SK-N-SH (cell line): ENCODE results near the gene ZNF816. TPM values are rescaled to one million over a fixed set of nuclear protein-coding genes. Genes with fewer than 3 reads are reported as not detected.
"Not testable (repeated sequence)": the region's sequence is repeated elsewhere in the genome, so short reads cannot be mapped to it uniquely, and the experiment has no call there.

Experiments
- CTCF ChIA-PET: fragments of 300-600, 350-600 bp; formaldehyde crosslinking; extraction: SDS; loops from one replicate; lab custom pipeline; 2021; lab: Yijun Ruan, JAX
- POLR2A ChIA-PET: fragments of 350-600 bp; sonication (Branson Sonifier 250); formaldehyde crosslinking; extraction: SDS; loops from one replicate; lab custom pipeline; 2020; ENCODE audit warnings: antibody characterized with exemption, inconsistent platforms; lab: Yijun Ruan, JAX
- DNase-seq: peaks from one replicate; pipeline ENCODE4 v3.0.0; 2012
- H2AFZ ChIP-seq: fragments of 200-600 bp; sonication (generic); 2 replicates; pipeline ENCODE4 v1.8.1; 2016; ENCODE audit warnings: antibody characterized with exemption, mild to moderate bottlenecking, low read depth
- H3F3A ChIP-seq: fragments of 200-600 bp; sonication (generic); replicated peaks from 2 replicates; pipeline ENCODE3; 2016; ENCODE audit warnings: antibody characterized with exemption, mild to moderate bottlenecking; ENCODE audit not compliant: insufficient read depth
- H3K27ac ChIP-seq, 2 experiments: fragments of 200-500 bp in 1 of 2; fragments of 200-600 bp in 1 of 2; sonication (Bioruptor generic) in 1 of 2; sonication (generic), shearing (Covaris generic) in 1 of 2; 2 replicates each; pipeline versions ENCODE4 v1.5.1 to v1.6.1; 2014 to 2016; ENCODE audit warnings: low read depth in 2 of 2, inconsistent platforms in 1 of 2, low read length in 1 of 2, mild to moderate bottlenecking in 1 of 2, mixed read lengths in 1 of 2
- H3K27me3 ChIP-seq: fragments of 200-600 bp; sonication (generic), shearing (Covaris generic); 2 replicates; pipeline ENCODE4 v1.6.1; 2016; ENCODE audit warnings: mixed run types; ENCODE audit not compliant: insufficient read depth
- H3K36me3 ChIP-seq, 2 experiments: fragments of 200-500 bp in 1 of 2; fragments of 200-600 bp in 1 of 2; sonication (Bioruptor generic) in 1 of 2; sonication (generic) in 1 of 2; replicated peaks in 1 of 2; 2 replicates each; pipeline versions ENCODE3 to v1.5.1; 2014 to 2016; ENCODE audit warnings: low read length in 1 of 2, mild to moderate bottlenecking in 1 of 2; ENCODE audit not compliant: insufficient read depth in 2 of 2, control insufficient read depth in 1 of 2
- H3K4me1 ChIP-seq, 2 experiments: fragments of 200-500 bp in 1 of 2; fragments of 200-600 bp in 1 of 2; sonication (Bioruptor generic) in 1 of 2; sonication (generic), shearing (Covaris generic) in 1 of 2; 2 replicates each; pipeline versions ENCODE4 v1.5.1 to v1.6.1; 2014 to 2016; ENCODE audit warnings: low read depth in 1 of 2, low read length in 1 of 2, mixed run types in 1 of 2; ENCODE audit not compliant: insufficient read depth in 2 of 2, control insufficient read depth in 1 of 2
- H3K4me2 ChIP-seq: fragments of 200-600 bp; sonication (generic), shearing (Covaris generic); 2 replicates; pipeline ENCODE4 v1.6.1; 2017; ENCODE audit warnings: mixed run types
- H3K4me3 ChIP-seq, 2 experiments: fragments of 200-500 bp in 1 of 2; fragments of 200-600 bp in 1 of 2; sonication (Bioruptor generic) in 1 of 2; sonication (generic), shearing (Covaris generic) in 1 of 2; 2 replicates each; pipeline versions ENCODE4 v1.5.1 to v1.8.1; 2014 to 2016; ENCODE audit warnings: low read depth in 2 of 2, inconsistent platforms in 1 of 2, low read length in 1 of 2, mild to moderate bottlenecking in 1 of 2, mixed read lengths in 1 of 2, moderate library complexity in 1 of 2
- H3K79me2 ChIP-seq: fragments of 200-600 bp; sonication (generic); 2 replicates; pipeline ENCODE4 v1.8.1; 2017; ENCODE audit warnings: mild to moderate bottlenecking; ENCODE audit not compliant: insufficient read depth
- H3K9ac ChIP-seq: fragments of 200-600 bp; sonication (generic); 2 replicates; pipeline ENCODE4 v1.6.1; 2017; ENCODE audit warnings: mixed run types
- H3K9me2 ChIP-seq: fragments of 200-600 bp; sonication (generic); 2 replicates; pipeline ENCODE4 v1.6.1; 2017; ENCODE audit warnings: mixed run types
- H3K9me3 ChIP-seq: fragments of 200-600 bp; sonication (generic); 2 replicates; pipeline ENCODE4 v1.6.1; 2017; ENCODE audit warnings: mixed run types, mild to moderate bottlenecking, moderate library complexity
- H4K20me1 ChIP-seq: fragments of 200-600 bp; sonication (generic); 2 replicates; pipeline ENCODE4 v1.6.1; 2017; ENCODE audit warnings: mild to moderate bottlenecking, mixed run types; ENCODE audit not compliant: insufficient read depth
- CHD2 ChIP-seq: fragments of 150-350 bp; IDR thresholded peaks from 2 replicates; pipeline ENCODE4 v1.6.1; 2018; ENCODE audit warnings: low read length; ENCODE audit not compliant: partially characterized antibody
- ELF1 ChIP-seq: IDR thresholded peaks from 2 replicates; pipeline ENCODE4 v1.4.0; 2012
- EP300 ChIP-seq, 2 experiments: IDR thresholded peaks; 2 replicates each; pipeline versions ENCODE4 v1.4.0 to v1.6.1; 2012; ENCODE audit warnings: borderline replicate concordance in 1 of 2, low read depth in 1 of 2, low read length in 1 of 2
- EZH2phosphoT487 ChIP-seq: fragments of 200-600 bp; sonication (generic); IDR thresholded peaks from 2 replicates; pipeline ENCODE4 v1.6.1; 2017; ENCODE audit warnings: low read depth, mixed run types, mild to moderate bottlenecking, antibody characterized with exemption, moderate library complexity, borderline replicate concordance
- GATA2 ChIP-seq: sonication (generic); formaldehyde crosslinking; IDR thresholded peaks from 2 replicates; pipeline ENCODE4 v1.5.0; 2020; ENCODE audit warnings: mild to moderate bottlenecking, missing genetic modification reagents
- MEF2A ChIP-seq: IDR thresholded peaks from 2 replicates; pipeline ENCODE4 v1.4.0; 2012; ENCODE audit warnings: low read depth, borderline replicate concordance
- MXI1 ChIP-seq: IDR thresholded peaks from 2 replicates; pipeline ENCODE4 v1.6.1; 2012; ENCODE audit warnings: mild to moderate bottlenecking, low read depth, low read length, improper control_type of control experiment
- NFIC ChIP-seq: IDR thresholded peaks from 2 replicates; pipeline ENCODE4 v1.4.0; 2012; ENCODE audit warnings: borderline replicate concordance
- RCOR1 ChIP-seq: fragments of 150-350 bp; IDR thresholded peaks from 2 replicates; pipeline ENCODE4 v1.6.1; 2017; ENCODE audit warnings: antibody characterized with exemption, low read length
- REST ChIP-seq: IDR thresholded peaks from 2 replicates; pipeline ENCODE4 v1.6.1; 2012; ENCODE audit warnings: mild to moderate bottlenecking, low read depth, low read length, moderate library complexity
- SIN3A ChIP-seq: IDR thresholded peaks from 2 replicates; pipeline ENCODE4 v1.6.1; 2012; ENCODE audit warnings: low read depth, mild to moderate bottlenecking, low read length, moderate library complexity, borderline replicate concordance
- TAF1 ChIP-seq: IDR thresholded peaks from 2 replicates; pipeline ENCODE4 v1.6.1; 2012; ENCODE audit warnings: low read depth, mild to moderate bottlenecking, low read length, moderate library complexity, borderline replicate concordance
- TCF12 ChIP-seq: IDR thresholded peaks from 2 replicates; pipeline ENCODE4 v1.4.0; 2012
- WGBS: methylation state at CpG from one replicate; pipeline ENCODE4 v1.1.6; 2017; ENCODE audit warnings: low lambda C conversion rate; 5-methylcytosine and 5-hydroxymethylcytosine counted together
- polyA plus RNA-seq, 3 experiments: library from polyadenylated mRNA; depleted of rRNA; stranded (reverse); fragments of >200 nt; gene quantifications; 2 replicates each; pipeline ENCODE4 v1.2.3, GENCODE V29; 2012

ZNF816 gene
- polyA plus RNA-seq, 1 of the 3 experiments (the other 2 are of a cell fraction), result 1.8 TPM

- POLR2A ChIA-PET, result no interaction called here
- no peak overlapping the region for H3K27ac ChIP-seq
- H3K9me3 ChIP-seq, result no peaks in the 10 kb centered on the region
- H4K20me1 ChIP-seq, result no peaks in the 10 kb centered on the region
- CTCF ChIA-PET, result no interaction called here
- no peaks in the 10 kb centered on the region for H3F3A ChIP-seq
- H2AFZ ChIP-seq, result no peak overlapping the region
- WGBS, result 80% methylated on average over 5 of the region's 5 CpGs
- no peaks in the 10 kb centered on the region for H3K9me2 ChIP-seq
- H3K9ac ChIP-seq, result no peak overlapping the region
- TF ChIP-seq TAF1 (no peak), EP300 (IDR thresholded peaks at IDR 0.05; ENCODE audit: borderline replicate concordance in 1 of 2, low read depth in 1 of 2, low read length in 1 of 2) (no peak), TCF12 (no peak)
- DNase-seq, result no peak
- no peak overlapping the region for H3K4me3 ChIP-seq
- H3K4me2 ChIP-seq, result no peak overlapping the region
- H3K36me3 ChIP-seq, result peaks cover 0 to 13% of the 10 kb centered on the region in 2 experiments
- H3K4me1 ChIP-seq, result no peaks in the 10 kb centered on the region; a peak in 1 of 4 replicates
- no peaks in the 10 kb centered on the region for H3K27me3 ChIP-seq
- H3K79me2 ChIP-seq, result no peaks in the 10 kb centered on the region; the same call in 1 of the 2 replicates
Observed at GRCh38 chr19:52917531-52917930, 45.1 kb downstream of the ZNF816 start.

- H3K4me3 ChIP-seq, result no peak overlapping the region
- H3F3A ChIP-seq, result no peaks in the 10 kb centered on the region
- POLR2A ChIA-PET, result no interaction called here
- H3K27me3 ChIP-seq, result no peaks in the 10 kb centered on the region
- DNase-seq, result no peak
- no peak overlapping the region for H3K4me2 ChIP-seq
- H2AFZ ChIP-seq, result no peak overlapping the region
- no peaks in the 10 kb centered on the region for H4K20me1 ChIP-seq
- TF ChIP-seq GATA2, result no peak
- TF ChIP-seq SIN3A, result no peak
- TF ChIP-seq CHD2, result no peak
- no peak for TF ChIP-seq EZH2phosphoT487
- no peak for TF ChIP-seq MXI1
- TF ChIP-seq MEF2A, result no peak
- TF ChIP-seq TCF12, result no peak
- no peak for TF ChIP-seq RCOR1
- no peak for TF ChIP-seq REST
- no peak for TF ChIP-seq ELF1
- no peak for TF ChIP-seq NFIC
- TF ChIP-seq, all 33 proteins: peak for 0
- no peaks in the 10 kb centered on the region for H3K9me2 ChIP-seq
- H3K4me1 ChIP-seq, result no peaks in the 10 kb centered on the region
- peaks cover 9 to 27% of the 10 kb centered on the region in 2 experiments for H3K36me3 ChIP-seq
- CTCF ChIA-PET, result no interaction called here
- no peak overlapping the region for H3K27ac ChIP-seq
- 92% methylated on average over 1 of the region's 1 CpG for WGBS
- H3K79me2 ChIP-seq, result no peaks in the 10 kb centered on the region
- H3K9me3 ChIP-seq, result no peaks in the 10 kb centered on the region
- H3K9ac ChIP-seq, result no peak overlapping the region
Observed at GRCh38 chr19:52910648-52911047, 52.0 kb downstream of the ZNF816 start.

GRCh38 chr19:52904052-52904780 lies 58.5 kb downstream of the ZNF816 start:
- H3K27ac ChIP-seq, H3K4me2 ChIP-seq, H3K27me3 ChIP-seq, H3K4me1 ChIP-seq, H3F3A ChIP-seq, H4K20me1 ChIP-seq, H3K79me2 ChIP-seq, POLR2A ChIA-PET, H3K9me2 ChIP-seq, CTCF ChIA-PET, DNase-seq, H3K9ac ChIP-seq, H2AFZ ChIP-seq, H3K9me3 ChIP-seq, H3K4me3 ChIP-seq: not testable (repeated sequence)
- WGBS, result 79% methylated on average over 15 of the region's 16 CpGs
- peaks cover 9 to 17% of the 10 kb centered on the region in 2 experiments for H3K36me3 ChIP-seq
